ENCODE data around the gene KANSL2.
"Not testable (repeated sequence)": the region's sequence is repeated elsewhere in the genome, so short reads cannot be mapped to it uniquely, and the experiment has no call there.

GRCh38 chr12:48698822-48699221, 16.8 kb upstream of the KANSL2 start:
- TF ChIP-seq EZH2 (IDR thresholded peaks at IDR 0.05; ENCODE audit: borderline replicate concordance, low read depth, low read length); KLF6 (CRISPR knock-in tag; IDR thresholded peaks at IDR 0.05; ENCODE audit: borderline replicate concordance): not testable (repeated sequence)

All from K562 (cell line).